CD4-positive, alpha-beta T cell (primary cell): ENCODE data around the gene KAT2B. TPM values are rescaled to one million over a fixed set of nuclear protein-coding genes. Genes with fewer than 3 reads are reported as not detected.

Source experiments
- ATAC-seq: fragments of 200-7000 bp; cut with Tn5 transposase; one replicate; pipeline ENCODE4 v1.10.0; 2022; ENCODE audit warnings: mild to moderate bottlenecking; ENCODE audit not compliant: poor library complexity
- CTCF ChIA-PET: fragments of 350-600 bp; sonication (Branson Sonifier 250); formaldehyde crosslinking; loops from one replicate; lab custom pipeline; 2021; ENCODE audit warnings: antibody characterized with exemption, inconsistent platforms; lab: Charles Lee
- POLR2A ChIA-PET: fragments of 350-600 bp; sonication (Branson Sonifier 250); formaldehyde crosslinking; loops from one replicate; lab custom pipeline; 2021; ENCODE audit warnings: antibody characterized with exemption, inconsistent platforms; lab: Charles Lee
- DNase-seq, 14 experiments: peaks; one replicate each; pipeline ENCODE4 v3.0.0-alpha.2; 2013 to 2020; ENCODE audit warnings: mixed read lengths in 2 of 14
- H3K27ac ChIP-seq, 2 donors: one replicate each; pipeline versions ENCODE4 v1.5.1 to v1.7.0; 2013; ENCODE audit warnings: low read length in 2 of 2, low read depth in 1 of 2, mild to moderate bottlenecking in 1 of 2
- H3K27me3 ChIP-seq, 2 experiments: 1 replicate in 1 of 2; 2 replicates in 1 of 2; pipeline versions ENCODE4 v1.6.1 to v1.7.0; 2013; ENCODE audit warnings: low read length in 2 of 2, control low read depth in 1 of 2, mild to moderate bottlenecking in 1 of 2, moderate library complexity in 1 of 2; ENCODE audit not compliant: insufficient read depth in 2 of 2, control insufficient read depth in 1 of 2
- H3K36me3 ChIP-seq: one replicate; pipeline ENCODE4 v1.6.1; 2013; ENCODE audit warnings: low read length, control low read depth; ENCODE audit not compliant: insufficient read depth
- H3K4me1 ChIP-seq: one replicate; pipeline ENCODE4 v1.6.1; 2013; ENCODE audit warnings: low read length, control low read depth; ENCODE audit not compliant: insufficient read depth
- H3K4me3 ChIP-seq: one replicate; pipeline ENCODE4 v1.5.1; 2013; ENCODE audit warnings: mild to moderate bottlenecking, low read length, moderate library complexity
- H3K9me3 ChIP-seq, 2 experiments: 1 replicate in 1 of 2; 2 replicates in 1 of 2; pipeline versions ENCODE4 v1.6.1 to v1.7.0; 2013; ENCODE audit warnings: low read length in 2 of 2, mild to moderate bottlenecking in 2 of 2, control low read depth in 1 of 2, moderate library complexity in 1 of 2; ENCODE audit not compliant: control insufficient read depth in 1 of 2, insufficient read depth in 1 of 2
- H3K27ac Mint-ChIP-seq: one replicate; pipeline ENCODE4 v1.8.0; 2020; ENCODE audit warnings: mixed read lengths
- H3K27me3 Mint-ChIP-seq: one replicate; pipeline ENCODE4 v1.8.0; 2021; ENCODE audit warnings: mixed read lengths
- H3K36me3 Mint-ChIP-seq: one replicate; pipeline ENCODE4 v1.8.0; 2021; ENCODE audit warnings: low read depth, mixed read lengths
- H3K4me1 Mint-ChIP-seq: one replicate; pipeline ENCODE4 v1.8.0; 2021; ENCODE audit warnings: low read depth, mixed read lengths
- H3K4me3 Mint-ChIP-seq: one replicate; pipeline ENCODE4 v1.8.0; 2020; ENCODE audit warnings: mild to moderate bottlenecking, mixed read lengths
- H3K9me3 Mint-ChIP-seq: one replicate; pipeline ENCODE4 v1.8.0; 2020; ENCODE audit warnings: mixed read lengths
- CTCF ChIP-seq: fragments of 200-600 bp; IDR thresholded peaks from one replicate; pipeline ENCODE4 v1.8.0; 2022; ENCODE audit warnings: antibody characterized with exemption, mild to moderate bottlenecking
- intact Hi-C, 2 experiments: fragments of 100-400 bp; cut with DNase I in 1 of 2; cut with micrococcal nuclease in 1 of 2; formaldehyde crosslinking; loops; one replicate each; pipeline versions ENCODE4 v1.15.1 to v1.9.0; 2023 to 2025; cut with DNase I, micrococcal nuclease
- total RNA-seq, 174 experiments: library from RNA in 2 of 174; stranded (reverse) in 2 of 174; gene quantifications; one replicate each; pipeline ENCODE4 v1.2.3 and lab custom pipeline; 2021 to 2026

Gene KAT2B
- total RNA-seq, 2 experiments from 2014 or later, result 50.9 to 54.4 TPM

- H3K36me3 ChIP-seq, result no peaks in the 10 kb centered on the region
- H3K9me3 Mint-ChIP-seq, result no peaks in the 10 kb centered on the region
- ATAC-seq (no peak), DNase-seq (no peak)
- peak overlapping the region in 1 of 2 donors; percentile 86 for H3K27ac ChIP-seq
- H3K36me3 Mint-ChIP-seq, result peaks cover 20% of the 10 kb centered on the region
- H3K9me3 ChIP-seq, result no peaks in the 10 kb centered on the region
- no peaks in the 10 kb centered on the region for H3K27me3 ChIP-seq
- intact Hi-C loops, result loop anchor here in 1 of 2 experiments (5.0 kb wide), 1 partner anchor 150 kb away; no protein-coding TSS in a partner anchor
- ChIA-PET POLR2A (no interaction called here), CTCF (no interaction called here)
- peak overlapping the region; percentile 99 for H3K4me3 Mint-ChIP-seq
- no peaks in the 10 kb centered on the region for H3K27me3 Mint-ChIP-seq
- peak overlapping the region; percentile 98 for H3K27ac Mint-ChIP-seq
- peaks cover 28% of the 10 kb centered on the region for H3K4me1 ChIP-seq
- peaks cover 38% of the 10 kb centered on the region for H3K4me1 Mint-ChIP-seq
- no peak overlapping the region for H3K4me3 ChIP-seq
- TF ChIP-seq CTCF, result no peak
These were observed 2.8 kb upstream of the KAT2B start for GRCh38 chr3:20037255-20037996.

- Mint-ChIP-seq H3K4me3 (peak overlapping the region; percentile 99), H3K27me3 (no peaks in the 10 kb centered on the region), H3K4me1 (peaks cover 52% of the 10 kb centered on the region), H3K9me3 (no peaks in the 10 kb centered on the region), H3K36me3 (peaks cover 20% of the 10 kb centered on the region), H3K27ac (peak overlapping the region; percentile 98)
- TF ChIP-seq CTCF, result no peak
- H3K36me3 ChIP-seq, result no peaks in the 10 kb centered on the region
- CTCF ChIA-PET, result interaction anchor here (1.1 to 1.8 kb wide), 2 partner anchors 16 to 33 kb away, joined by 3 to 7 read pairs; no protein-coding TSS in a partner anchor
- DNase-seq (peak in 3 of 14 experiments; percentile 26 to 41 (median 39)), ATAC-seq (no peak)
- peak overlapping the region; percentile 77 to 86 for H3K27ac ChIP-seq
- H3K27me3 ChIP-seq, result no peaks in the 10 kb centered on the region
- peaks cover 42% of the 10 kb centered on the region for H3K4me1 ChIP-seq
- peak overlapping the region; percentile 71 for H3K4me3 ChIP-seq
- intact Hi-C loops, result loop anchor here in 1 of 2 experiments (1.0 to 5.0 kb wide), 2 partner anchors 91 to 152 kb away; no protein-coding TSS in a partner anchor
- POLR2A ChIA-PET, result interaction anchor here (0.7 to 1.4 kb wide), 6 partner anchors 14 to 147 kb away, joined by 3 to 13 read pairs (median 5); partner anchors contain the start of genes RAB5A and SGO1
- no peaks in the 10 kb centered on the region for H3K9me3 ChIP-seq
These were observed 1.4 kb upstream of the KAT2B start for GRCh38 chr3:20038699-20039465.

- Mint-ChIP-seq H3K4me3 (peak overlapping the region; percentile 99), H3K36me3 (peaks cover 20% of the 10 kb centered on the region), H3K4me1 (peaks cover 56% of the 10 kb centered on the region), H3K9me3 (no peaks in the 10 kb centered on the region), H3K27me3 (no peaks in the 10 kb centered on the region), H3K27ac (peak overlapping the region; percentile 98)
- CTCF ChIA-PET, result interaction anchor here (1.1 to 2.6 kb wide), 4 partner anchors 11 to 33 kb away, joined by 3 to 15 read pairs (median 5); no protein-coding TSS in a partner anchor
- DNase-seq (no peak), ATAC-seq (no peak)
- no peak for TF ChIP-seq CTCF
- no peaks in the 10 kb centered on the region for H3K36me3 ChIP-seq
- peak overlapping the region; percentile 71 for H3K4me3 ChIP-seq
- intact Hi-C loops, result loop anchor here in 1 of 2 experiments (1.0 to 5.0 kb wide), 2 partner anchors 91 to 152 kb away; no protein-coding TSS in a partner anchor
- no peaks in the 10 kb centered on the region for H3K9me3 ChIP-seq
- peaks cover 48% of the 10 kb centered on the region for H3K4me1 ChIP-seq
- H3K27me3 ChIP-seq, result no peaks in the 10 kb centered on the region
- peak overlapping the region; percentile 77 to 86 for H3K27ac ChIP-seq
- POLR2A ChIA-PET, result interaction anchor here (1.0 to 5.7 kb wide), 6 partner anchors 15 to 147 kb away, joined by 3 to 48 read pairs (median 21); partner anchors contain the start of genes RAB5A and SGO1
These were observed 831 bp upstream of the KAT2B start for GRCh38 chr3:20039466-20039764.
